Fibroblast of the aortic adventitia (primary cell): Measurements from ENCODE around the gene CAMKK1. TPM values are rescaled to one million over a fixed set of nuclear protein-coding genes. Genes with fewer than 3 reads are reported as not detected.
A peak's percentile ranks its signal among the peaks of the same experiment; 100 is the strongest.

Source experiments
- DNase-seq: peaks from one replicate; pipeline ENCODE4 v3.0.0-alpha.2; 2010; ENCODE audit warnings: low read depth
- H3K4me3 ChIP-seq: 2 replicates; pipeline ENCODE4 v1.5.1; 2011; ENCODE audit warnings: low read depth, mild to moderate bottlenecking, control low read depth, low read length, moderate library complexity
- total RNA-seq: library from RNA; depleted of rRNA; stranded (reverse); fragments of >200 nt; gene quantifications from 2 replicates; pipeline ENCODE4 v1.2.3, GENCODE V29; 2012; ENCODE audit warnings: low replicate concordance
- TF ChIP-seq, protein P1 (sequence below): IDR thresholded peaks from 2 replicates; pipeline ENCODE4 v1.5.1; 2011; ENCODE audit warnings: mild to moderate bottlenecking, low read length, control low read depth, inconsistent platforms; ENCODE audit not compliant: insufficient read depth

CAMKK1 gene
- total RNA-seq, 1 donor, result 17.7 TPM

DNA sequence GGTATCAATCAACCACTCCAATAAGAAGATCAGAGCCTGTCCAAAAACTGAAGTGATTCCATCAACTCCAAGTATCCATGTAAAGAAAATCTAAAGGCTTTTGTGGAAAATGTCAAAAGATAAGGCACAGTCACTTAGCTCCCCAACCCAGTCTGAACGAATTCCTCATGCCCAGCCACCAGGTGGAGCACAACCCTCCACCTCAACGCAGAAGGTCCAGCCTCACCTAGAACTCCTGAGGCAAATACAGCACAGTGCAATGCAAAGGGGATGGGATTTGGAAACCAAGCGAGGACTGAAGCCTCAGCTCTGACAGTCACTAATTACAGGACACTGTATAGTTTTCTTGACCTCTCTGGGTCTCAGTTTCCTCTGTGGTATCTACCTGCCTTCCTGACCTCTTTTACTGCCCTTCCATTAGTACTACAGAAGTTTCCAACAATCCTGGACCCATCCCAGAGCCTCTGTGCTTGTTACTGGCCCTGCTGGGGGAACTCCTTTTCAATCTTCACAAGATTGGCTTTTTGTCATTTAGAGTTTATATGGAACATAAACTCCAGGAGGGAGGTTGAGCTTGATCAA is 48.8 kb downstream of the CAMKK1 start:
- DNase-seq, result peak; percentile 34
- TF ChIP-seq, protein P1, sequence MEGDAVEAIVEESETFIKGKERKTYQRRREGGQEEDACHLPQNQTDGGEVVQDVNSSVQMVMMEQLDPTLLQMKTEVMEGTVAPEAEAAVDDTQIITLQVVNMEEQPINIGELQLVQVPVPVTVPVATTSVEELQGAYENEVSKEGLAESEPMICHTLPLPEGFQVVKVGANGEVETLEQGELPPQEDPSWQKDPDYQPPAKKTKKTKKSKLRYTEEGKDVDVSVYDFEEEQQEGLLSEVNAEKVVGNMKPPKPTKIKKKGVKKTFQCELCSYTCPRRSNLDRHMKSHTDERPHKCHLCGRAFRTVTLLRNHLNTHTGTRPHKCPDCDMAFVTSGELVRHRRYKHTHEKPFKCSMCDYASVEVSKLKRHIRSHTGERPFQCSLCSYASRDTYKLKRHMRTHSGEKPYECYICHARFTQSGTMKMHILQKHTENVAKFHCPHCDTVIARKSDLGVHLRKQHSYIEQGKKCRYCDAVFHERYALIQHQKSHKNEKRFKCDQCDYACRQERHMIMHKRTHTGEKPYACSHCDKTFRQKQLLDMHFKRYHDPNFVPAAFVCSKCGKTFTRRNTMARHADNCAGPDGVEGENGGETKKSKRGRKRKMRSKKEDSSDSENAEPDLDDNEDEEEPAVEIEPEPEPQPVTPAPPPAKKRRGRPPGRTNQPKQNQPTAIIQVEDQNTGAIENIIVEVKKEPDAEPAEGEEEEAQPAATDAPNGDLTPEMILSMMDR, result peak; percentile 59
- no peak overlapping the region for H3K4me3 ChIP-seq

DNA sequence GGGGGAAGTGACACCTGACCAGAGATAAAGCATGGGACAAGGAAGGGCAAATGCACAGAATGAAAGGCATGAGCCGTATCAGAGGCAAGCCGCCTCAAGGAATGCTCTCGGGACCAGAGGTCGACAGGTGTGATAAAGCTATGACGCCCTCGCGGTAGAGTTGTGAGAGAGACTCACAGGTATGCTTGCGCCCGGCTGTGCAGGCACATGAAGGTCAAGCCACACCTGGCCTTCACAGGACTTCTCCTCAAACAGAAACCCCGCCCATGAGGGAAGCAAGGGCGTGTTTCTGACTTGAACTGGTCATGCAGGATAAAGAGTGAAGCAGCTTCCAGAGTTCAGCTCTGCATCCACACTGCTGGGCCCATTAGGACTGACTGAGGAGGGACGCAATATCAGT is 54.6 kb downstream of the CAMKK1 start:
- no peak for DNase-seq
- TF ChIP-seq, protein P1, result no peak
- H3K4me3 ChIP-seq, result no peak overlapping the region

DNA sequence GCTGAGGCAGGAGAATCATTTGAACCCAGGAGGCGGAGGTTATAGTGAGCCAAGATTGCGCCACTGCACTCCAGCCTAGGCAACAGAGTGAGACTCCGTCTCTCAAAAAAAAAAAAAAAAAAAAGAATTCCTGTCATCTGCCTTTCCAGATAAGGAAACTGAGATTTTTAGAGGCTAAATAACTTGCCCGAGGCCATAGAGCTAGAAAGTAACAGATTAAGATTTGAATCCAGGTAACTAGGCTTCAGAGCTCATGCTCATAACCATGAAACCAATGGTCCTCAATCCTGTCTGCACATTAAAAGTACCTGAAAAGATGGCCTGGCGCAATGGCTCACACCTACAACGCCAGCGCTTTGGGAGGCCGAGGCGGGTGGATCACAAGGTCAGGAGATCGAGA is 56.3 kb downstream of the CAMKK1 start:
- no peak overlapping the region for H3K4me3 ChIP-seq
- no peak for DNase-seq
- TF ChIP-seq, protein P1, result no peak

DNA sequence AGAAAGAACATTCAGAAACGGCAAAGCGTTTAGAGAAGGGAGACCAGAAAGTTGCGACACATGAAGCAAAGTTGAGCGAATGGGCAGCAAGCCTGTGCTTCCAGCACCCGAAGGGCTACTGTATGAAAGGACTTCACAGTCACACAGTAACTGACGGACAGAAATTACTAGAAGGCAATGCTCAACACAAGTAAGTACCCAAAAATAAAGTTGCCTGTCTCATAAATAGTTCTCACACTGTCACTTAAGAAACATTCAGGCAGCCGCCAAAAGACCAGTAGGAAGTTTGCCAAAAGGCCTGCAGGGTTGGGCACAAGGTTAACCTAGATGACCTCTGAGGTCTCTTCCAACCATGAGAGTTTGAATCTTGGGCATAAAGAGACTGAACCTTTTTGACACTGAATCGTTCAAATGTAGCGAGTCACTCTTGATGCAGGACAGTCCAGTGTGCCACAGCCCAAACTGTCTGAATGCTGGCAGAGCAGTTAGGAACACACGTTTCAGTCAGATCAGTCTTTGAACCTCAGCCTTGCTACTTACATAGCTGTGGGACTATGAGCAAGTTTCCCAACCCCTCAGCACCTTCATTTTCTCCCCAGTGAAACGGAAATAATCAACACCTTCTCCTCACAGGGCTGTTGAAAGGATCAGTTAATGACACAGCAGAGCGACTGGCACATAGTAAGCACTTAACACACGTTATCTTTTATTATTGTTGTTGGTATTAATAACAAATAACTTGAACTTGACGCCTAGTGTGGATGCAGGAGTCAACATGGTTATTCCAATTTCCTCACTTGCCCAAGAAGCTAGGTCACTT is 57.2 kb downstream of the CAMKK1 start:
- TF ChIP-seq, protein P1, result no peak
- no peak overlapping the region for H3K4me3 ChIP-seq
- DNase-seq, result no peak

DNA sequence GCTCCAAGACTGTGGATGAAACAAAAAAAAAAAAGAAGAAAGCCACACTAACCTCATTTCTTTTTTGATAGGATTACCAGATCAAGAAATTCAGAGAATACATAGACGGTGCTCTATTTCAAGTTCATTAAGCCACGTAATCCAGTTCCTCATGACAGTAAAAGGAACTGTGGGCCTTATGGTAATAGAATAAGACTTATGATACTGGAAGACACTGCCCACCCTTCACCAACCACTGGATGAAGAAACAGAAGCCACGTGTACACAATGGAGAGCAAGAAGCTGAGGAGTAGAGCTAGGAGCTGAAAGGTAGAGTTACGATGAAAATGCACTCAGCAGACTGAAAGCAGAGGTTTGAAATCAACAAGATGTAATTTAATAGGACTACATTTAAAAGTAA is 58.0 kb downstream of the CAMKK1 start:
- no peak for DNase-seq
- H3K4me3 ChIP-seq, result no peak overlapping the region
- TF ChIP-seq, protein P1, result no peak

DNA sequence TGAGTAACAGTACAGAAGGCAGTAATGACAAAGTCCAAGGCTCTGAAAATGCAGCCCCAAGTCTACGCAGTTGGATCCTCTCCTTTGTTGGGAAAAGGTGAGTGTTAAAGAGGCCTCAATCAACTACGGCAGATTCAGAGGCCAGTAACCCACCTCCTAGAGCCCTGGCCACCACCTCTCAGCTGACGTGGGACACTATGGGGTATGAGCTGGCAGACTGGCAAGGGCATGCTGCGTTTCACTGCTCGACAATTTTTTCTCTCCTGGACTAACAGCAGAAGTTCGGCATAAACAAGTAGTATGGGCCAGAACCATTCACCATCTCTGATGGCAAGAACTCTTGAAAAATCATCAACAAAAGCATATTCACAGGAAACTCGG is 64.0 kb downstream of the CAMKK1 start:
- H3K4me3 ChIP-seq, result no peak overlapping the region
- TF ChIP-seq, protein P1, result no peak

More for the DNA sequence above, 64.0 kb downstream of the CAMKK1 start:
- DNase-seq, result no peak
